ENCODE measurements around the gene PRKCQ. TPM values are rescaled to one million over a fixed set of nuclear protein-coding genes. Genes with fewer than 3 reads are reported as not detected.

The PRKCQ gene
- total and polyA plus RNA-seq, 2 of the 8 experiments (the other 6 are each of a cell fraction or from before 2014, with no cell fraction given), result 9.1 to 22.6 TPM

- no peak overlapping the region for H3K23ac ChIP-seq (ENCODE audit: insufficient read length)
- FAIRE-seq (no peak), DNase-seq (ENCODE audit: low read depth in 1 of 2, low spot score in 2 of 2) (no peak)
- no peak overlapping the region for H2BK15ac ChIP-seq (ENCODE audit: low read length)
- H2BK120ac ChIP-seq (replicated peaks; ENCODE audit: low read depth, low read length), result no peak overlapping the region
- no peak overlapping the region for H2BK5ac ChIP-seq (ENCODE audit: low read depth, low read length)
- H3K18ac ChIP-seq (ENCODE audit: extremely low read depth, low read length), result no peak overlapping the region
- no peaks in the 10 kb centered on the region for H3K36me3 ChIP-seq (ENCODE audit: control insufficient read depth in 2 of 4, insufficient read depth in 4 of 4, low read length in 3 of 4)
- no peaks in the 10 kb centered on the region for H3K79me2 ChIP-seq (ENCODE audit: control insufficient read depth in 1 of 2, insufficient read depth in 2 of 2, low read length in 2 of 2)
- H3K14ac ChIP-seq (ENCODE audit: insufficient read length), result no peak overlapping the region
- no peak overlapping the region for H3K4me3 ChIP-seq (ENCODE audit: extremely low read depth in 1 of 4, insufficient read depth in 2 of 4, low read depth in 3 of 4, low read length in 4 of 4)
- no peak overlapping the region for H3K9ac ChIP-seq (replicated peaks in 1 of 4; ENCODE audit: extremely low read depth in 1 of 4, low read depth in 3 of 4, low read length in 3 of 4)
- no peak overlapping the region for H3K56ac ChIP-seq (replicated peaks; ENCODE audit: insufficient read length, low read depth, low read length)
- no peak overlapping the region for H2AFZ ChIP-seq (ENCODE audit: low read length)
- H3K79me1 ChIP-seq (ENCODE audit: low read depth, low read length), result no peaks in the 10 kb centered on the region
- H4K91ac ChIP-seq (replicated peaks; ENCODE audit: insufficient read length, low read length), result no peak overlapping the region
- ChIA-PET POLR2A (ENCODE audit: partially characterized antibody) (no interaction called here), CTCF (ENCODE audit: partially characterized antibody) (no interaction called here)
- H2BK20ac ChIP-seq (ENCODE audit: low read length), result no peak overlapping the region
- no peaks in the 10 kb centered on the region; a peak in 1 of 4 replicates for H3K9me3 ChIP-seq (ENCODE audit: insufficient read depth in 2 of 2, low read depth in 1 of 2, low read length in 1 of 2)
- no peak overlapping the region for H4K8ac ChIP-seq (ENCODE audit: extremely low read depth, insufficient read depth, low read length)
- H3K4ac ChIP-seq (replicated peaks; ENCODE audit: insufficient read length, low read depth, low read length), result no peak overlapping the region
- peaks cover 0 to 4% (median 0%) of the 10 kb centered on the region in 4 experiments; a peak in 1 of 7 replicates for H3K4me1 ChIP-seq (replicated peaks in 1 of 4; ENCODE audit: control insufficient read depth in 3 of 4, insufficient read depth in 4 of 4, low read length in 3 of 4)
- H4K5ac ChIP-seq (ENCODE audit: insufficient read length, low read depth, low read length), result no peak overlapping the region
- 86% methylated on average over 5 of the region's 5 CpGs; no CpG with 5 or more reads in 1 of the 2 experiments for WGBS, 2 experiments (ENCODE audit: extremely low coverage in 1 of 2, insufficient coverage in 1 of 2, insufficient read length in 1 of 2, insufficient replicate concordance in 2 of 2, low coverage in 1 of 2, low lambda C conversion rate in 2 of 2, missing lambda C conversion rate in 1 of 2)
- H2BK12ac ChIP-seq (ENCODE audit: low read depth, low read length), result no peak overlapping the region
- H3K4me2 ChIP-seq (ENCODE audit: insufficient read depth in 1 of 2, low read depth in 2 of 2, low read length in 2 of 2), result no peak overlapping the region
- H3K23me2 ChIP-seq (ENCODE audit: low read depth, low read length), result no peaks in the 10 kb centered on the region
- TF ChIP-seq POLR2A (IDR thresholded peaks at IDR 0.05; ENCODE audit: control extremely low read depth in 1 of 2, low read depth in 2 of 2, low read length in 2 of 2) (no peak), BCL11A (IDR thresholded peaks at IDR 0.05; ENCODE audit: low read depth in 2 of 2, low read length in 2 of 2) (no peak), PHF8 (conservative IDR thresholded peaks at IDR 0.05; ENCODE audit: low read depth, low read length) (no peak), RBBP5 (IDR thresholded peaks at IDR 0.05; ENCODE audit: borderline replicate concordance, low read depth, low read length) (no peak), CTCF (IDR thresholded peaks at IDR 0.05; ENCODE audit: control extremely low read depth in 1 of 3, insufficient read depth in 1 of 3, low read depth in 1 of 3, low read length in 3 of 3) (no peak), CREB1 (IDR thresholded peaks at IDR 0.05) (no peak), SAP30 (IDR thresholded peaks at IDR 0.05; ENCODE audit: insufficient read depth, insufficient replicate concordance, low read length) (no peak), KDM4A (IDR thresholded peaks at IDR 0.05; ENCODE audit: low read depth, low read length, severe bottlenecking) (no peak), ASH2L (IDR thresholded peaks at IDR 0.05; ENCODE audit: low read length) (no peak), CHD1 (IDR thresholded peaks at IDR 0.05; ENCODE audit: low read depth, low read length) (no peak), EGR1 (IDR thresholded peaks at IDR 0.05; ENCODE audit: borderline replicate concordance, low read depth, low read length) (no peak)
- H4K20me1 ChIP-seq (replicated peaks in 1 of 2; ENCODE audit: control insufficient read depth in 1 of 2, insufficient read depth in 2 of 2, low read length in 2 of 2), result no peaks in the 10 kb centered on the region
- no peaks in the 10 kb centered on the region for H3K27me3 ChIP-seq (replicated peaks in 1 of 4; ENCODE audit: control insufficient read depth in 3 of 4, extremely low read depth in 1 of 4, insufficient read depth in 3 of 4, low read length in 3 of 4)
- no peak overlapping the region for H3K27ac ChIP-seq (ENCODE audit: low read depth, low read length)
- no peak overlapping the region for H2AK5ac ChIP-seq (ENCODE audit: low read depth, low read length)
These were observed 37.4 kb upstream of the PRKCQ start for GRCh38 chr10:6617309-6618076.
